ENCODE measurements around the gene KCNJ9. TPM values are rescaled to one million over a fixed set of nuclear protein-coding genes. Genes with fewer than 3 reads are reported as not detected.

Gene KCNJ9
- total RNA-seq, 1 donor from 2014 or later, result not detected

GRCh38 chr1:160127865-160128523 is 46.7 kb downstream of the KCNJ9 start:
- DNase-seq, result no peak

- DNase-seq, result no peak
Measured at GRCh38 chr1:160128636-160129035, 47.3 kb downstream of the KCNJ9 start.

GRCh38 chr1:160129046-160129445 is 47.7 kb downstream of the KCNJ9 start:
- DNase-seq, result no peak

- no peak for DNase-seq
Measured at GRCh38 chr1:160129558-160129957, 48.2 kb downstream of the KCNJ9 start.

GRCh38 chr1:160129966-160130365 is 48.6 kb downstream of the KCNJ9 start:
- no peak for DNase-seq

- no peak for DNase-seq
Measured at GRCh38 chr1:160130486-160130885, 49.1 kb downstream of the KCNJ9 start.

GRCh38 chr1:160130939-160131338 is 49.6 kb downstream of the KCNJ9 start:
- DNase-seq, result no peak

- no peak for DNase-seq
Measured at GRCh38 chr1:160131803-160132565, 50.6 kb downstream of the KCNJ9 start.

GRCh38 chr1:160133990-160134770 is 52.8 kb downstream of the KCNJ9 start:
- no peak for DNase-seq

GRCh38 chr1:160134791-160135572 is 53.6 kb downstream of the KCNJ9 start:
- no peak for DNase-seq

- no peak for DNase-seq
Measured at GRCh38 chr1:160136121-160136925, 55.0 kb downstream of the KCNJ9 start.

GRCh38 chr1:160136926-160137200 is 55.5 kb downstream of the KCNJ9 start:
- DNase-seq, result no peak

GRCh38 chr1:160137216-160137862 is 56.0 kb downstream of the KCNJ9 start:
- DNase-seq, result no peak

- DNase-seq, result no peak
Measured at GRCh38 chr1:160139840-160140239, 58.5 kb downstream of the KCNJ9 start.

Other genes with a start within 250 kb of the KCNJ9 start
- 0.09 TPM in 1 of 2 replicates, not detected in the other for gene VSIG8, start 218.9 kb upstream of the KCNJ9 start, total RNA-seq
- 0.17 and 0.19 TPM in 2 replicates for gene CFAP45, start 181.4 kb upstream of the KCNJ9 start, total RNA-seq
- 276 and 348 TPM in 2 replicates for gene TAGLN2, start 156.0 kb upstream of the KCNJ9 start, total RNA-seq
- gene IGSF9, start 135.9 kb upstream of the KCNJ9 start, total RNA-seq, result not detected in 2 replicates
- not detected in 2 replicates for gene SLAMF9, start 127.3 kb upstream of the KCNJ9 start, total RNA-seq
- 2.6 and 3.5 TPM in 2 replicates for gene PIGM, start 49.5 kb upstream of the KCNJ9 start, total RNA-seq
- gene KCNJ10, start 11.4 kb upstream of the KCNJ9 start, total RNA-seq, result not detected in 2 replicates
- gene IGSF8, start 17.1 kb downstream of the KCNJ9 start, total RNA-seq, result 13.4 and 16.6 TPM in 2 replicates
- not detected in 2 replicates for gene ATP1A2, start 34.2 kb downstream of the KCNJ9 start, total RNA-seq
- gene ATP1A4, start 70.1 kb downstream of the KCNJ9 start, total RNA-seq, result not detected in 2 replicates
- not detected in 2 replicates for gene CASQ1, start 109.0 kb downstream of the KCNJ9 start, total RNA-seq
- gene PEA15, start 123.8 kb downstream of the KCNJ9 start, total RNA-seq, result 65.2 and 121 TPM in 2 replicates
- 82.1 and 87.3 TPM in 2 replicates for gene DCAF8, start 181.0 kb downstream of the KCNJ9 start, total RNA-seq
- gene PEX19, start 203.6 kb downstream of the KCNJ9 start, total RNA-seq, result 33.9 and 35.4 TPM in 2 replicates